ENCODE results near the gene DAGLB. TPM values are rescaled to one million over a fixed set of nuclear protein-coding genes. Genes with fewer than 3 reads are reported as not detected.
"Not testable (repeated sequence)": the region's sequence is repeated elsewhere in the genome, so short reads cannot be mapped to it uniquely, and the experiment has no call there.

Gene DAGLB
- total RNA-seq, 2 donors from 2014 or later, result 15.6 to 26.5 TPM

DNA sequence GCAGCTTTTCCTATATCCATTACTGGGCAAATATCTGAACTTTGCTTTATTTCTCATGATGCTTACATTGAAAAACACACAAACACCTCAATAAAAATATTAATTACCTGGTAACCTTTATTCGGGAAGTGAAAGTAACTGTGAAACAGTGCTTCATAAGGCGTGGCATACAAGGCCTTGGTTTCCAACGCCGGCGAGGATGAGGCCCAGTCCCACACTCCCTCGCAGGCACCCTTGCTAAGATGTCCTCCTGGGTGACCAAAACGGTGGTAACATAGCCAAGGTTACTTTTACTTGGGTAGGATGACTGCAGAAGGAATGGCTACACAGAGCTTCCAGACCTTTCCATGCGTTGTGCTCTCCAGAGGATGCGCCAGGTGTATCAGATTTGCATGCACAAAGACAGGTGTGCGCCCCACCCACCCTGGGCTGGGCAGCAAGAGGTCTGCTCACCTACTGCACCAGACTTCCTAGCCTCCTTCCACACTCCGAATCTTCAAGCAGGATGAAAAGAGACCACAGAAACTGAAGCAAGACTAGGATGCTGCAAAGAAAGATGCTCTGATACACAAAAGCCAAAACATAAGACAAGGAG is 13.3 kb upstream of the DAGLB start:
- TF ChIP-seq, protein P1, sequence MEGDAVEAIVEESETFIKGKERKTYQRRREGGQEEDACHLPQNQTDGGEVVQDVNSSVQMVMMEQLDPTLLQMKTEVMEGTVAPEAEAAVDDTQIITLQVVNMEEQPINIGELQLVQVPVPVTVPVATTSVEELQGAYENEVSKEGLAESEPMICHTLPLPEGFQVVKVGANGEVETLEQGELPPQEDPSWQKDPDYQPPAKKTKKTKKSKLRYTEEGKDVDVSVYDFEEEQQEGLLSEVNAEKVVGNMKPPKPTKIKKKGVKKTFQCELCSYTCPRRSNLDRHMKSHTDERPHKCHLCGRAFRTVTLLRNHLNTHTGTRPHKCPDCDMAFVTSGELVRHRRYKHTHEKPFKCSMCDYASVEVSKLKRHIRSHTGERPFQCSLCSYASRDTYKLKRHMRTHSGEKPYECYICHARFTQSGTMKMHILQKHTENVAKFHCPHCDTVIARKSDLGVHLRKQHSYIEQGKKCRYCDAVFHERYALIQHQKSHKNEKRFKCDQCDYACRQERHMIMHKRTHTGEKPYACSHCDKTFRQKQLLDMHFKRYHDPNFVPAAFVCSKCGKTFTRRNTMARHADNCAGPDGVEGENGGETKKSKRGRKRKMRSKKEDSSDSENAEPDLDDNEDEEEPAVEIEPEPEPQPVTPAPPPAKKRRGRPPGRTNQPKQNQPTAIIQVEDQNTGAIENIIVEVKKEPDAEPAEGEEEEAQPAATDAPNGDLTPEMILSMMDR (IDR thresholded peaks at IDR 0.05), result no peak
- no peak for DNase-seq
- H3K4me3 ChIP-seq, result no peak overlapping the region
- no peaks in the 10 kb centered on the region for H3K36me3 ChIP-seq
- intact Hi-C loops (cut with DNase I), result no loop called here
- H3K27me3 ChIP-seq, result no peaks in the 10 kb centered on the region
- no peaks in the 10 kb centered on the region for H3K9me3 ChIP-seq
- H3K9ac ChIP-seq (ENCODE audit: low read depth in 2 of 2, low read length in 2 of 2), result no peak overlapping the region
- no peak overlapping the region for H3K27ac ChIP-seq
- no peaks in the 10 kb centered on the region for H3K4me1 ChIP-seq

DNA sequence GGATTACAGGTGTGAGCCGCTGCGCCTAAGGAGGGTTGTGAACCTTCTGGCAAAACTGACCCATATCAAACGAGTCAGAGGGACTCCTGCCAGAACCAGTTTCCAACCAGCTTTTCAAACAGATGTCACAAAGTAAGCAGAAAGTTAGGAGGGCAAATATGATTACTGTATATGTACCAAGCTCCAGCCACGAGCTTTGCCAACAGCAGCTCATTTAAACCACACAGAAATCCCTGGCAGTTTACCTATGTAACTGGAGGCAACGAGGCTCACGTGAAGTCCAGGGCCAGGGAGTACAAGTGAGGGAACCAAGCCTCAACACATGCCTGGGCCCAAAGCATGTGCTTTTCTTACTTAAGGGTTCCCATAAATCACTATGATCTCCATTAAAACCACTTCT is 12.5 kb upstream of the DAGLB start:
- no peak for DNase-seq
- intact Hi-C loops (cut with DNase I), result no loop called here
- no peaks in the 10 kb centered on the region for H3K4me1 ChIP-seq

DNA sequence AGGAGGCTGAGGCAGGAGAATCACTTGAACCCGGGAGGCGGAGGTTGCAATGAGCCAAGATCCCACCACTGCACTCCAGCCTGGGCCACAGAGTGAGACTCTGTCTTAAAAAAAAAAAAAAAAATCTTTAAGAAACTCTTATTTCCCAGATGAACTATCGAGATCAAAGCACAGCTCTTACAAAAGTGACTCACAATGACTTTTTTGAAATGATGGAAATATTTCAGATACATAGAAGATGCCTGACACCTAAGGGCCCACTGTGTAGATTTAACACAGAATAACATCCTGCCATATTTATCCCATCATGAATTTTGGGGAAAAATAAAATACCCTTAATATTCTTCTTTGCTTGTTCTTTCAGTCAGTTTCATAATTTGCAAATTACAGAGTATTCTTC is 10.9 kb upstream of the DAGLB start:
- H3K27me3 ChIP-seq; H3K36me3 ChIP-seq; H3K9ac ChIP-seq (ENCODE audit: low read depth in 2 of 2, low read length in 2 of 2); H3K4me3 ChIP-seq; H3K4me1 ChIP-seq; H3K9me3 ChIP-seq; intact Hi-C loops (cut with DNase I); H3K27ac ChIP-seq; DNase-seq: not testable (repeated sequence)

More for the DNA sequence above, 12.5 kb upstream of the DAGLB start:
- Histone ChIP-seq H3K27ac (no peak overlapping the region), H3K9ac (ENCODE audit: low read depth in 2 of 2, low read length in 2 of 2) (no peak overlapping the region), H3K9me3 (no peaks in the 10 kb centered on the region), H3K27me3 (no peaks in the 10 kb centered on the region), H3K4me3 (no peak overlapping the region), H3K36me3 (no peaks in the 10 kb centered on the region)
- TF ChIP-seq, protein P1 (IDR thresholded peaks at IDR 0.05), result no peak

DNA sequence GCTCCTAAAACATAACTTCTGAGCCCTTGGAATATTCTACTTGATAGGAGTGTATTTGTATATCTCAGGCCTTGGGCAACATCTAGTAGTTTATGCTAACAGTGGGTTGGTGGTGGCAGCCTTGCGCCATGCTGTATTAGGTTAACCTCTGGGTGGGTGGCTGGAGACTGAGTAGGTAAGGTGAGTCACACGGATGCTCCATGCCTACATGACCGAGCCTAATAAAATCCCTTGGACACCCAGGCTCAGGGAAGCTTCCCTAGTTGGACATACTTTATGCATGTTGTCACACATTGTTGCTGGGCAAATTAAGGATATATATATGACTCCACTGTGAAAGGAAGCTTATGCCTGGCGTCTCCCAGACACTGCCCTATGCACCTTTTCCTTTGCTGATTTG is 6.0 kb upstream of the DAGLB start:
- no peak overlapping the region for H3K9ac ChIP-seq (ENCODE audit: low read depth in 2 of 2, low read length in 2 of 2)
- TF ChIP-seq, protein P1 (IDR thresholded peaks at IDR 0.05), result no peak
- no peaks in the 10 kb centered on the region for H3K9me3 ChIP-seq
- H3K4me1 ChIP-seq, result no peaks in the 10 kb centered on the region
- intact Hi-C loops (cut with DNase I), result no loop called here
- no peak overlapping the region for H3K4me3 ChIP-seq
- no peaks in the 10 kb centered on the region for H3K27me3 ChIP-seq
- no peak for DNase-seq
- no peak overlapping the region for H3K27ac ChIP-seq
- no peaks in the 10 kb centered on the region for H3K36me3 ChIP-seq

DNA sequence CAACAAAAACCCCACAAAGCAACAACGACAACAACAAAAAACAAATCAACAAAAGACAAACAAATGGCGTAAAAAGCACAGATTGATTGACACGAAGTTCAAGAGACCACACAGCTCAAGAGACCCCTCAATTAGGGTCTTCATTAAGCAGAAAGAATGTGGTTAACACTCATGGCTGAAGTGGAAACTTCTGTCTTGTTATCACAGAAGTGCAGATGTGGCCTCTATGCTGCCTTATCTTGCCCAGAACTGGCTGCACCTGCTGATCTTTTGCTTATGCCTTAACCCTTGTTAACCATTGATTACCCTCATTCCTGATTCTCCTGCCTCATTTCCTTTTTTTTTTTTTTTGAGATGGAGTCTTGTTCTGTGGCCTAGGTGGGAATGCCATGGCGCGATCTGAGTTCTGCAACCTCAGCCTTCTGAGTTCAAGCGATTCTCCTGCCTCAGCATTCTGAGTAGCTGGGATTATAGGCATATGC is 3.5 kb upstream of the DAGLB start:
- H3K27ac ChIP-seq, result no peak overlapping the region
- no peaks in the 10 kb centered on the region for H3K9me3 ChIP-seq
- TF ChIP-seq, protein P1 (IDR thresholded peaks at IDR 0.05), result no peak
- H3K4me3 ChIP-seq, result no peak overlapping the region
- no peaks in the 10 kb centered on the region for H3K4me1 ChIP-seq
- no peaks in the 10 kb centered on the region for H3K36me3 ChIP-seq
- intact Hi-C loops (cut with DNase I), result no loop called here
- no peak overlapping the region for H3K9ac ChIP-seq (ENCODE audit: low read depth in 2 of 2, low read length in 2 of 2)
- no peak for DNase-seq
- no peaks in the 10 kb centered on the region for H3K27me3 ChIP-seq

DNA sequence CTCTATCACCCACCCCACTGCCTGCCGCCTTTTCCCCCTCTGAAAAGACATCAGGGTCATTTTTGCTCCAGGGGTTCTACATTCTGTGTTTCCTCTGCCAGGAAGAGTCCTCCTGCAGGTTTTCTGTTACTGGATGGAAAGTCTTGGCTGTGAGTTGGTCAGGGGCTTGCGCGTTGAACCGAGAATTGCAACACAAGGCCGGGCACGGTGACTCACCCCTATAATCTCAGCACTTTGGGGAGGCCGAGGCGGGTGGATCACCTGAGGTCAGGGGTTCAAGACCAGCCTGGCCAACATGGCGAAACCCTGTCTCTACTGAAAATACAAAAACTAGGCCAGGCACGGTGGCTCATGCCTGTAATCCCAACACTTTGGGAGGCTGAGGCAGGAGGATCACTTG is 2.8 kb upstream of the DAGLB start:
- intact Hi-C loops (cut with DNase I); DNase-seq; H3K9me3 ChIP-seq; H3K27ac ChIP-seq; H3K4me3 ChIP-seq; H3K36me3 ChIP-seq; H3K27me3 ChIP-seq; H3K4me1 ChIP-seq; H3K9ac ChIP-seq (ENCODE audit: low read depth in 2 of 2, low read length in 2 of 2): not testable (repeated sequence)

DNA sequence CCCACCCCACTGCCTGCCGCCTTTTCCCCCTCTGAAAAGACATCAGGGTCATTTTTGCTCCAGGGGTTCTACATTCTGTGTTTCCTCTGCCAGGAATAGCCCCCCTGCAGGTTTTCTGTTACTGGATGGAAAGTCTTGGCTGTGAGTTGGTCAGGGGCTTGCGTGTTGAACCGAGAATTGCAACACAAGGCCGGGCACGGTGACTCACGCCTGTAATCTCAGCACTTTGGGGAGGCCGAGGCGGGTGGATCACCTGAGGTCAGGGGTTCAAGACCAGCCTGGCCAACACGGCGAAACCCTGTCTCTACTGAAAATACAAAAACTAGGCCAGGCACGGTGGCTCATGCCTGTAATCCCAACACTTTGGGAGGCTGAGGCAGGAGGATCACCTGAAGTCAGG is 2.1 kb upstream of the DAGLB start:
- H3K27ac ChIP-seq; DNase-seq; intact Hi-C loops (cut with DNase I): not testable (repeated sequence)

More for the DNA sequence above, 2.1 kb upstream of the DAGLB start:
- H3K36me3 ChIP-seq; H3K4me1 ChIP-seq; H3K27me3 ChIP-seq; H3K9ac ChIP-seq (ENCODE audit: low read depth in 2 of 2, low read length in 2 of 2); H3K9me3 ChIP-seq; H3K4me3 ChIP-seq: not testable (repeated sequence)
